CD4-positive, alpha-beta T cell treated with Interleukin-6 for 4 hours (primary cell): ENCODE data around the gene FADS3.

ENCODE experiments used
- DNase-seq: peaks from one replicate; pipeline ENCODE4 v3.0.0-alpha.2; 2020; ENCODE audit warnings: mixed read lengths

Gene FADS3

DNA sequence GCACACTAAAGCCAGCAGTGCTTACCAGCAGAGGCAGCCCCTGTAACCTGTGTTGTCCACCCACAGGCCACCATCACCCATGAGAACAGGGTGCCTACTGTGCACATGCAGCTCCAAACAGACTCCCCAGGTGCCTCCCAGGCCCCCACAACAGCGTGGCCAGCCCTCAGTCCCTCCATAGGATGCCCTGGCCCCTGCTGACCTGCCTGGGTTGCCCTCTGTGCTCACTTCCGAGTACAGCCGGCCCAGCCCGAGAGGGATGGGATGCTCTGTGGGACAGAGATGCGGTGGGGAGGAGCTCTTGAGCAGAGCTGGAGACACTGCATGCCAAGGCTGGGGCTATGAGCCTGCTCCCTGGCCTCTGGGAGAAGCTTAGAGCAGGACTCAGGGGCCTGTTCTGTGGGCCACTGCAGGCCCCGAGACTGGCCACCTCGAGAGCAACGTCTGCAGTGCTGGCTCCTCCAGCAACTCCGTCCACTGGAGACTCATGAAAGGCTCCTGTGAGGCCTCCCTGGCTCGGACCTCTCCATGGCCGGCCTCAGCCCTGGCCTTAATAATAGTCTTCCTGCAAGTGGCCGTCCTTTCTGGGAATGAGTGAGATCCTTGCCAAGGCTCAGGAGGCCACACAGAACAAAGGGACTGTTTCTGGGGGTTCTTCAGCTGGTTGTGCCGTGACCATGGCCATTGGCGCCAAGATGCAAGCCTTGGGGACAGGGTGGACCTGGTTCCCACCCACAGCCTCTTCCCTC is 36.2 kb downstream of the FADS3 start:
- no peak for DNase-seq

GRCh38 chr11:61854206-61854895 is 37.0 kb downstream of the FADS3 start:
- DNase-seq = no peak

DNA sequence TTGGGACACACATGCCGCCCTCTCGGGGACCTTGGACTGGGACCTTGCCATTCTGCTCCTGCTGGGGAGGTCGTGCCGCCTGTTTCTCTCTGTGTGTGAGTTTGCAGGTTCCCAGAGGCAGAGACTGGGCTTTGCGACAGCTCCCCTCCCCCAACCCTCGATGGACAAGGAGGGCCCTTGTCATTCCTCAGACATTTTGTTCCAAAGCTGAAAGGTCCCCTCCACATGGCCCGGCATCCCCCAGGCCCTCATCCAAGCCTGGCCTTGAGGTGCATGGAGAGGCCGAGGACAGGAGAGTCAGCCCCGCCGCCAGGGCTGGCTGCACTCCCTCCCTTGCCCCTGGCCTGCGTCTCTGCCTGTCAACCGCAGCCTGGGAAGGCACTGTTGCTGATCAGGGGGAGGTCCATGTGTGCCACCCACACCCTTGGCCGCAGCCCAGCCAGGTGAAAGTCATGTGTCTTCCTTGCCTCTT is 37.6 kb downstream of the FADS3 start:
- no peak for DNase-seq

DNA sequence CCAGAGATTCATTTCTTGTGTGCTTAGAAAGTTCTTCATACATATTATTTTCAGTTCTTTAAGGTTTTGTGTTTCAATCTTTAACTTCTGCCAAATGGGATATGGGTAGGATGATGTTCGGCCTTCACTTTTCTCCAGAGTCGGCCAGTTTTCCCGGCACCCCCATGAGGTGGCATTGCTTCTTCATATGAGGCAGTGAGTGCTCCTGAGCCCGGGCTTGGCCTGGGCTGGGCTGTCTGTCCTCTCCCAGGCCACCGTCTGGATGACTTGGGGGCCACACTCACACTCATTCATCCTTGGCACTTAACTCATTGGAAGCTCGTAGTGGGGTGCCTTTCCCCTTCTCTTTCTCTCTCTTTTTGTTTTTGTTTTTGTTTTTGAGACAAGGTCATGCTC is 39.4 kb downstream of the FADS3 start:
- no peak for DNase-seq

DNA sequence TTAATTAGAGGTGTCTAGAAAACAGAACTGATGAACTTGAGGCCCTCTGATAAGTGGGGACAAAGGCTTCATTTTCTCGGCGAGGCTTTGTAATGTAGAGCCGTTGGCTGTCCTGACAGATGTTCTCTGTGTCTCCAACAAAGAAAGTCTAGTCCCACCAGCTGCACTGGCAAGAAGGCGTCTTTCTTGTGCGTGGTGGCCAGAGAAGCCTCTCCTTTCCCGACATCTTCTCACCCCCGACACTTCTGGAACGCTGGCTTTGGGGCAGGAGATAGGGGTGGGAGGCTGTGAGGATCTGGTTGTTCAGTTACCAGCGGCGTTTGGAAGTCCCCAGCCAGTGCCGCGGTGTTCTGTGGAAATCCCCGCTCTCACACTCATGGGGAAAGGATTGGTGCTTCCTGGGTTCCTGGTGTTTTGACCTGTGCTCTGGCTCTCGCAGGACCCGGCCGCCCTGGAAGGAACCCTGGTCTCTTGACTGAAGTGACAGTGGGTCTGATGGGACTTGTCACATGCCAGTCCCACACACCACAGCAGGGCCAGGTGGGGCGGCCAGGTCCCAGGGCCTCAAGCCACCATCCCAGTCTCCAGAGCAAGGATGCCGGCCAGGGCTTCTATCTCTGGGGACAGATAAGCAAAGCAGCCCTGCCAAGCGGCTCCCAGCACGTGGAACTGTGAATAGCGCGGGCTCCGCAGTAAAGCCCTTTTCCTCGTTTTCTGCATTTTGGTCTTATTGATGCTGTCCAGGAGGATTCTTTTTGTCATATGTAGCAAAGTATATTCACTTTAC is 40.0 kb downstream of the FADS3 start:
- DNase-seq = no peak

DNA sequence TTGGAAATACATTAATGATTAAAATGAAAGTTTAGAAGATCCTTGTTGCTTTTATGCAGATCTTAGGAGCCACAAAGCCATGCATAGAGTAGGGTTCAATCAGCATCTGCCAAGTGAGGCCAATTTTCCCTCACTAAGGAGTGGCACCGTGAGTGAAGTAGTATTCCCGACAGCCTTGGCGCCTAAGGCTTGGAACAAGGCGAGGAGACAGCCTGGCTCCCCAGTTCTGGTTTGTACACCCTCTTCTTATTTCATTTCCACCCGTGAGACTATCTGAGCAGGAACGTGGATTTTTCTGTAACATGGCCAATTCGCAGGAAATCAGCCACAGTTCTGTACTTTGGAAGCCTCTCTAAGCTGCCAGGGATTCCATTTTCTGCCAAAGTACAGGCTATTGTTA is 40.7 kb downstream of the FADS3 start:
- DNase-seq = no peak

- DNase-seq = no peak
Measured at GRCh38 chr11:61848631-61849030, 42.7 kb downstream of the FADS3 start.

- no peak for DNase-seq
Measured at GRCh38 chr11:61847914-61848581, 43.3 kb downstream of the FADS3 start.

- DNase-seq = no peak
Measured at GRCh38 chr11:61846362-61847020, 44.9 kb downstream of the FADS3 start.

GRCh38 chr11:61844909-61845565 is 46.3 kb downstream of the FADS3 start:
- DNase-seq = no peak

DNA sequence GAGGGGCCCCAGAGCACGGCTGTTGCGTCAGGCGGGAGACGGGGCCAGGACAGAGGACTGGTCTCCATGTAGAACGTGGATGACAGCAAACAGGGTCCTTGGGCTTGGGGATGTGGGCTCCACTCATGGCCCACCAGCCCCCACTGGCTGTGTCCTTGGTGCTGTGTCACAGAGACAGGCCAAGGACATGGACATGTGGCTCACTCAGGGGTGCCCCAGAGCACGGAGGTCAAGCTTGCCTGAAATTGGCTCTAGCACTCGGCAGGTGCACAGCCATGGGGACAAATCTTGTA is 48.9 kb downstream of the FADS3 start:
- DNase-seq = no peak

DNA sequence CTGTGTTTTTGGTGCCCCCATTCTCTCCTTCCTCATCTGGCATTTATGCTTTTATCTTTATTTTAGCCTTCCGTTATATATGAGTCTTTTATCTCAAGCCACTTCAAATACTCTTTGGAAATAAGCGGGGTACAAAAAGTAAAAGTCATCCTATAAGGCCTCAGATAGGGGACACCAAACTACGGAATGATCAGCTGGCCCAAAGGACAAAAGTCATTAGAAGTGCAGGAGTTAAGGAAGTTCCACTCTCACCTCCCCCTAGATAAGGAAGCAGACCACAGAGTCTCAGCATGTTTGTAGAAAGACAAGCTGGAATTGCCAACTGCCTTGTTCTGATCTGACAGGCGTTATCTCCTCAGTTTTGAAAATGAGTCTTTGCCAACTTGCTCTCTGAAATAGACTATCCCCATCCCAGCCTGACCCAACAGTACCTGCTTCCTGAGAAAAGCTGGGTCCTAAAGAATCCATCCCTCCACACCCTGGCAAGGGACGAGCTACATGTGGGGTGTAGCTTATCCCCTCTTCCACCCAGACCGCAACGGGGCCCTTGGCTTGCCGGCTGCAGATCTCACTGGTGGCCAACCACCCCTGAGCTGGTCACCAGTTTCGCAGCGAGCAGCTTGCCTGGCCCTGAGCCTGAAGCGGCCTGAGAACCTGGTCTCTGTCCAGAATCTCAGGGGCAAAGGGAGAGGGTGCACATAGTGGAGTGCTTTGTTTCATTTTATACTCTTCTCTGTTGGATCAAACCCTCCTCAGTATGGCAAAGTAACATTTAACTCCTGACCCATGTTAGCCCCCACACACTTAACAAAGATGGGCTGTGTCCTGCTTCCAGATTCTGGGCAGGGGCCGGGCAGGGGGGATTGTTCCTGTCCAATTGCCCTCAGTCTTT is 49.5 kb downstream of the FADS3 start:
- no peak for DNase-seq

GRCh38 chr11:61840371-61840770 is 51.0 kb downstream of the FADS3 start:
- DNase-seq = no peak

- DNase-seq = no peak
Measured at GRCh38 chr11:61839742-61840141, 51.6 kb downstream of the FADS3 start.

DNA sequence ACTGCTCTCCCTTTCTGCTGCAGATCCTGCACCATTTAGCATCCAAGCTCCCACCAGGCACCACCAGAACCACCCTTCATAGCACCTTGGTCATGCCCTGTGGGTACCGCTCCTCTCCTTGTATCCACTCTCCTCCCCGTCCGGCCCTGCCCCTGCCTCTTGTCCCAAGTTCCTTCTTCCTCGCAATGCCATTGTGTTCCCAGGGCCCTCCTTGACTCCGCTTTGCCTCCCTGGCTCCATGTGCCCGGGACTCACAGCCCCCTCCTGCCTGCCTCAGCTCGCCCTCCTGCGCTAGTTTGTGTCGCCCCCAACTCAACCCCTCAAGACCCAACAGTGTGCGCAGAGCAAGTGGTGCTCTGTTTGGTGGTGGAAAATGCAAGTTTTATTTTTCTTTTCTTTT is 52.4 kb downstream of the FADS3 start:
- DNase-seq = no peak

DNA sequence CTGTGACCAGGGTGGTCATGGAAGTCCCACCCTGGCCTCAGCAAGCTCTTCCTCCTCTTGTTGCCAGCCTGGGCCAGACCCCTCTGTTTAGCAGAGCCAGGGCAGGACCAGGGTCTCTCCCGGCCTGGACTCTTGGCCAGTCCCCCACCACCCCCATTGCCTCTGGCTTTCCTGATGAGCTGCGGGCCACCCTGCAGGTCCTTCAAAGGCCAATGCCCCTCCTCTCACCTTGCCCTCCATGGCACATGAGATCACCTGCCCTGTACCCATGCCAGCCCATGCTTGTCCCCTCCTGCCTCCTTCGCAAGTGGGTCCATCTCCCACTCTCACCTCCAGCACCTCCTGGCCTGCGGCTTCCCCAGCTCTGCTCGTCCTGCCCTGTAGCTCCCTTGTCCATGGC is 52.8 kb downstream of the FADS3 start:
- DNase-seq = no peak

DNA sequence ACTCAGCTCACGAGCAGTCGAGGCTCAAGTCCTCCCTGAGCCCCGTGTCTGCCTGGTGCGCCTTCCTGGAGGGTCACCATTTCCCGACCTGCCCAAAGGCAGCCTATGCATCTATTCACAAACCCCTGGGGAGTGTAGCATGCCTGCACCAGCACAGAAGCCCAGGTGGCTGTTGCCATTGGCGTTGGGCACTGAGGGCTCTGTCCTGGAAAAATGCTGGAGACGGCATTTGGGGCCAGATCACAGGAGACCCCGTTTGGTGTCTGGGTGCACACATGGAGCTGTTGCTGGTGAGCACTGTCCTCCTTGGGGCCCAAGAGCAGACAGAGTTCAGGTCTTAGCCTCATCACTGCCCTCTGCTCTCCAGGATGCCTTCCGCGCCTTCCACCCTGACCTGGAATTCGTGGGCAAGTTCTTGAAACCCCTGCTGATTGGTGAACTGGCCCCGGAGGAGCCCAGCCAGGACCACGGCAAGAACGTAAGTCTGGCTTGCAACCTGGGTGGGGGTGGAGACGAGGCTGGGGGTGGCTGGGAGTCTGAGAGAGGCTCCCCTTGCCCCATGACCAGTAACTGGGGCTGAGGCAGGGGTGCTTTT is 53.8 kb downstream of the FADS3 start:
- no peak for DNase-seq

- DNase-seq = no peak
Measured at GRCh38 chr11:61836193-61836592, 55.2 kb downstream of the FADS3 start.

- peak; percentile 67 for DNase-seq
Measured at GRCh38 chr11:61834278-61835048, 56.9 kb downstream of the FADS3 start.

DNA sequence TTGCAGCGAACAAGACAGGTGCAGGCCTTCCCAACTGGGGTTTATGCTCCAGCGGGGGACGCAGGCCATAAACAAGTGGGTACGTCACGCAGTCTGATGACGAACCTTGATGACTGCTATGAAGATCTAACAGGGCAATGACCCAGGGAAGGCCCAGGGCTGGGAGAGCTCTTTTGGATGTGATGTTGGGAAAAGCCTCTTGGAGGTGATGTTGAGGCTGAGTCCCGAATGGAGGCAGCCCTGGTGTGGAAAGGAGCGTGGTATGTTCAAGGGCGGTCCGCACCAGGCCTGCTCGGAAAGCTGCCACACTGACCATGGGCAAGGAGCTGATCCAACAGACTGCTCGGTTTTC is 57.4 kb downstream of the FADS3 start:
- DNase-seq = no peak
